Measurements from ENCODE around the gene MRPL58. TPM values are rescaled to one million over a fixed set of nuclear protein-coding genes. Genes with fewer than 3 reads are reported as not detected.
A peak's percentile ranks its signal among the peaks of the same experiment; 100 is the strongest.
"Not testable (repeated sequence)": the region's sequence is repeated elsewhere in the genome, so short reads cannot be mapped to it uniquely, and the experiment has no call there.

MRPL58 gene
- total RNA-seq, 1 donor: 31.4 TPM

- no peak for TF ChIP-seq CTCF (IDR thresholded peaks at IDR 0.05; ENCODE audit: insufficient read depth, low read length)
- H3K4me3 ChIP-seq (ENCODE audit: low read depth, low read length): no peak overlapping the region
- no peak for DNase-seq (ENCODE audit: low read depth)
Observed at GRCh38 chr17:75039238-75039637, 26.8 kb downstream of the MRPL58 start.

GRCh38 chr17:75041656-75042280, 29.3 kb downstream of the MRPL58 start:
- TF ChIP-seq CTCF (IDR thresholded peaks at IDR 0.05; ENCODE audit: insufficient read depth, low read length): no peak
- H3K4me3 ChIP-seq (ENCODE audit: low read depth, low read length): no peak overlapping the region
- no peak for DNase-seq (ENCODE audit: low read depth)

- DNase-seq (ENCODE audit: low read depth); H3K4me3 ChIP-seq (ENCODE audit: low read depth, low read length): not testable (repeated sequence)
Observed at GRCh38 chr17:75043789-75044188, 31.3 kb downstream of the MRPL58 start.

- no peak for DNase-seq (ENCODE audit: low read depth)
- H3K4me3 ChIP-seq (ENCODE audit: low read depth, low read length): no peak overlapping the region
- no peak for TF ChIP-seq CTCF (IDR thresholded peaks at IDR 0.05; ENCODE audit: insufficient read depth, low read length)
Observed at GRCh38 chr17:75044716-75045115, 32.2 kb downstream of the MRPL58 start.

GRCh38 chr17:75045946-75046406, 33.5 kb downstream of the MRPL58 start:
- peak; percentile 4 for DNase-seq (ENCODE audit: low read depth)
- peak overlapping the region; percentile 98 for H3K4me3 ChIP-seq (ENCODE audit: low read depth, low read length)

- peak; percentile 97 for DNase-seq (ENCODE audit: low read depth)
- TF ChIP-seq CTCF (IDR thresholded peaks at IDR 0.05; ENCODE audit: insufficient read depth, low read length): no peak
- peak within 1 kb of the TSS; percentile 98 for H3K4me3 ChIP-seq (ENCODE audit: low read depth, low read length)
Observed at GRCh38 chr17:75046407-75047289, 34.2 kb downstream of the MRPL58 start, which contains the start of the genes ATP5PD and KCTD2. Gene ATP5PD (minus strand): TSS chr17:75046969. CDS start chr17:75042650, 4,319 bp downstream. Gene KCTD2 (plus strand): TSS chr17:75047225. CDS start chr17:75047251, 26 bp downstream.

GRCh38 chr17:75047398-75048098, 35.1 kb downstream of the MRPL58 start:
- DNase-seq (ENCODE audit: low read depth): peak; percentile 2
- H3K4me3 ChIP-seq (ENCODE audit: low read depth, low read length): peak overlapping the region; percentile 98
- TF ChIP-seq CTCF (IDR thresholded peaks at IDR 0.05; ENCODE audit: insufficient read depth, low read length): no peak
